ENCODE measurements around the gene UBE2L6.

- TF ChIP-seq, protein P1, sequence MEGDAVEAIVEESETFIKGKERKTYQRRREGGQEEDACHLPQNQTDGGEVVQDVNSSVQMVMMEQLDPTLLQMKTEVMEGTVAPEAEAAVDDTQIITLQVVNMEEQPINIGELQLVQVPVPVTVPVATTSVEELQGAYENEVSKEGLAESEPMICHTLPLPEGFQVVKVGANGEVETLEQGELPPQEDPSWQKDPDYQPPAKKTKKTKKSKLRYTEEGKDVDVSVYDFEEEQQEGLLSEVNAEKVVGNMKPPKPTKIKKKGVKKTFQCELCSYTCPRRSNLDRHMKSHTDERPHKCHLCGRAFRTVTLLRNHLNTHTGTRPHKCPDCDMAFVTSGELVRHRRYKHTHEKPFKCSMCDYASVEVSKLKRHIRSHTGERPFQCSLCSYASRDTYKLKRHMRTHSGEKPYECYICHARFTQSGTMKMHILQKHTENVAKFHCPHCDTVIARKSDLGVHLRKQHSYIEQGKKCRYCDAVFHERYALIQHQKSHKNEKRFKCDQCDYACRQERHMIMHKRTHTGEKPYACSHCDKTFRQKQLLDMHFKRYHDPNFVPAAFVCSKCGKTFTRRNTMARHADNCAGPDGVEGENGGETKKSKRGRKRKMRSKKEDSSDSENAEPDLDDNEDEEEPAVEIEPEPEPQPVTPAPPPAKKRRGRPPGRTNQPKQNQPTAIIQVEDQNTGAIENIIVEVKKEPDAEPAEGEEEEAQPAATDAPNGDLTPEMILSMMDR (IDR thresholded peaks at IDR 0.05): no peak
- no peak for TF ChIP-seq POLR2A (IDR thresholded peaks at IDR 0.05)
These were observed 7.3 kb downstream of the UBE2L6 start for GRCh38 chr11:57560146-57560545.

Measured in esophagus squamous epithelium (tissue), 4 donors.